Activated CD4-positive, alpha-beta T cell treated with anti-CD3 and anti-CD28 coated beads for 36 hours (primary cell): ENCODE measurements around the gene ZDHHC24. TPM values are rescaled to one million over a fixed set of nuclear protein-coding genes. Genes with fewer than 3 reads are reported as not detected.
"Not testable (repeated sequence)": the region's sequence is repeated elsewhere in the genome, so short reads cannot be mapped to it uniquely, and the experiment has no call there.

Experiments used
- ATAC-seq: fragments of 200-7000 bp; cut with Tn5 transposase; one replicate; pipeline ENCODE4 v1.10.0; 2021; ENCODE audit warnings: mild to moderate bottlenecking, moderate library complexity
- CTCF ChIA-PET: fragments of 350-600 bp; sonication (Branson Sonifier 250); formaldehyde crosslinking; loops from one replicate; lab custom pipeline; 2021; ENCODE audit warnings: antibody characterized with exemption; lab: Charles Lee
- POLR2A ChIA-PET: fragments of 350-600 bp; sonication (Branson Sonifier 250); formaldehyde crosslinking; loops from one replicate; lab custom pipeline; 2021; ENCODE audit warnings: antibody characterized with exemption, inconsistent platforms; lab: Charles Lee
- DNase-seq: peaks from one replicate; pipeline ENCODE4 v3.0.0-alpha.2; 2020
- H3K27ac Mint-ChIP-seq: one replicate; pipeline ENCODE4 v1.8.0; 2021; ENCODE audit warnings: mixed read lengths
- H3K27me3 Mint-ChIP-seq: one replicate; pipeline ENCODE4 v1.8.0; 2021; ENCODE audit warnings: mixed read lengths
- H3K36me3 Mint-ChIP-seq: one replicate; pipeline ENCODE4 v1.8.0; 2021; ENCODE audit warnings: low read depth, mixed read lengths
- H3K4me1 Mint-ChIP-seq: one replicate; pipeline ENCODE4 v1.8.0; 2021; ENCODE audit warnings: mixed read lengths
- H3K4me3 Mint-ChIP-seq: one replicate; pipeline ENCODE4 v1.8.0; 2021; ENCODE audit warnings: mild to moderate bottlenecking, moderate library complexity, mixed read lengths
- H3K9me3 Mint-ChIP-seq: one replicate; pipeline ENCODE4 v1.8.0; 2021; ENCODE audit warnings: low read depth, mixed read lengths
- intact Hi-C, 2 experiments: fragments of 100-400 bp; cut with DNase I in 1 of 2; cut with micrococcal nuclease in 1 of 2; formaldehyde crosslinking; loops; one replicate each; pipeline versions ENCODE4 v1.14.2 to v1.15.1; 2022 to 2024; cut with DNase I, micrococcal nuclease
- total RNA-seq, 2 experiments: library from RNA; stranded (reverse); gene quantifications; one replicate each; pipeline ENCODE4 v1.2.3, GENCODE V29; 2021

ZDHHC24 gene
- total RNA-seq, 2 experiments from 2014 or later: 9.7 to 11.3 TPM

DNA sequence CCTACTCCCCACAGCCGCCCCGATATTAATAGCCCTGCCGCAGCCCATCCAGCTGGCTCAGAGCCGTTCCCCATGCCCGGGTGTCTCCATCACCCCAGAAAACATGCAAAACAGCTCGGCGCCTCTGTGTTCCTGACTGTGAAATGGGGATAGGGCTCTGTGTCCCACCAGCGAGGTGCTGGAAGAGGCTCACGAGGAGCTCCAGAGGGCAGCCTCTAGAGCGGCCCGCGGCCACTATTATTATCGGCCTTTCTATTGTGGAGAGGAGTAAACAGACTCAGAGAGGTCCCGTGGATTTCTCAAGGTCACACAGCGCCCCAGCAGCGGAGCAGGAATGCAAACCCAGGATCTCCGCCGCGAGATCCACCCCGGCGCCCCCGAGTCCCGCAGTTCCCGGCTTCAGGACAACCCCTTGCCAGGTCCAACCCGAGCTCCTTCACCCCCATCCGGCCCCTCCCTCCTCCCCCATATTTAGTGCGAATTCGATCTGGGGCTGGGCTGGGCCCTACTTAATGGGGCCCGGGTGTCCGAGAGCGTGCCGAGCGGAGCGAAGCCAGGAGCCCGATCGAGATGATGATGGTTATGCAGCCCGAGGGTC, 619 bp upstream of the ZDHHC24 start, which contains the start of gene ACTN3:
Gene ACTN3 (plus strand): TSS at position 536 of the 598 bp plus-strand sequence. CDS start 35 bp downstream, at position 571.
- Mint-ChIP-seq H3K27ac (peak within 1 kb of the TSS; percentile 33), H3K9me3 (no peaks in the 10 kb centered on the region), H3K4me3 (peak within 1 kb of the TSS; percentile 76), H3K36me3 (peaks cover 3% of the 10 kb centered on the region), H3K27me3 (peaks cover 5% of the 10 kb centered on the region), H3K4me1 (peaks cover 20% of the 10 kb centered on the region)
- DNase-seq: peak; percentile 37
- CTCF ChIA-PET: interaction anchor here (0.6 to 1.5 kb wide), 11 partner anchors 9 to 1106 kb away, joined by 3 to 5 read pairs (median 3); partner anchors contain the start of genes CTSF, DPP3, RBM4 and RBM4B
- intact Hi-C loops: loop anchor here (1.0 to 2.0 kb wide), 15 partner anchors 33 to 572 kb away; partner anchors contain the start of genes RBM14 (in 2 of the 2), BBS1 (in 1 of the 2), CCDC87 (in 1 of the 2) and CCS (in 1 of the 2)
- POLR2A ChIA-PET: interaction anchor here (0.6 to 2.4 kb wide), 4 partner anchors 91 to 132 kb away, joined by 3 to 7 read pairs (median 4); no protein-coding TSS in a partner anchor
- ATAC-seq: peak; percentile 0

DNA sequence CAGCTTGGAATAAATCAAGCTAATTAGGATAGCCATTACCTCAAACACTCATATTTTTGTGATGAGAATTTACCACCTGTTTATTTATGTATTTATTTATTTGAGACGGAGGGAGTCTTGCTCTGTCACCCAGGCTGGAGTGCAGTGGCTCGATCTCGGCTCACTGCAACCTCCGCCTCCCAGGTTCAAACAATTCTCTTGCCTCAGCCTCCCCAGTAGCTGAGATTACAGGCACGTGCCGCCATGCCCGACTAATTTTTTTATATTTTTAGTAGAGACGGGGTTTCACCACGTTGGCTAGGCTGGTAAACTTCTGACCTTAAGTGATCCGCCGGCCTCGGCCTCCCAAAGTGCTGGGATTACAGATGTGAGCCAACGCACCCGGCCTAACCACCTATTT, 896 bp downstream of the ZDHHC24 start:
- Mint-ChIP-seq H3K4me1 (peaks cover 20% of the 10 kb centered on the region), H3K4me3 (peak overlapping the region; percentile 76)
- ATAC-seq, H3K27ac Mint-ChIP-seq, intact Hi-C loops, H3K27me3 Mint-ChIP-seq, DNase-seq, H3K36me3 Mint-ChIP-seq, H3K9me3 Mint-ChIP-seq: not testable (repeated sequence)
- CTCF ChIA-PET: interaction anchor here (0.6 to 1.2 kb wide), 4 partner anchors 8 to 134 kb away, joined by 3 read pairs; no protein-coding TSS in a partner anchor
- POLR2A ChIA-PET: interaction anchor here (2.4 kb wide), 1 partner anchor 134 kb away, joined by 7 read pairs; no protein-coding TSS in a partner anchor

- DNase-seq (peak; percentile 73), ATAC-seq (peak; percentile 24)
- Mint-ChIP-seq H3K27ac (peak overlapping the region; percentile 58), H3K9me3 (no peaks in the 10 kb centered on the region), H3K36me3 (peaks cover 4% of the 10 kb centered on the region), H3K4me1 (peaks cover 20% of the 10 kb centered on the region), H3K4me3 (peak overlapping the region; percentile 51), H3K27me3 (peaks cover under 1% of the 10 kb centered on the region)
- POLR2A ChIA-PET: no interaction called here
- intact Hi-C loops: no loop called here
- CTCF ChIA-PET: interaction anchor here (0.6 to 1.1 kb wide), 4 partner anchors 33 to 477 kb away, joined by 3 to 4 read pairs (median 3); partner anchors contain the start of gene BBS1
Measured at GRCh38 chr11:66543263-66544107, 2.4 kb downstream of the ZDHHC24 start.

GRCh38 chr11:66542362-66542761, 3.5 kb downstream of the ZDHHC24 start:
- Mint-ChIP-seq H3K27me3 (no peaks in the 10 kb centered on the region), H3K36me3 (peaks cover 4% of the 10 kb centered on the region), H3K9me3 (no peaks in the 10 kb centered on the region), H3K4me3 (no peak overlapping the region), H3K4me1 (peaks cover 20% of the 10 kb centered on the region), H3K27ac (no peak overlapping the region)
- POLR2A ChIA-PET: interaction anchor here (0.7 kb wide), 1 partner anchor 74 kb away, joined by 3 read pairs; the partner anchor contains the start of gene RBM14
- DNase-seq: no peak
- ATAC-seq: no peak
- CTCF ChIA-PET: interaction anchor here (0.6 to 1.1 kb wide), 2 partner anchors 133 to 152 kb away, joined by 3 read pairs; no protein-coding TSS in a partner anchor
- intact Hi-C loops: no loop called here

DNA sequence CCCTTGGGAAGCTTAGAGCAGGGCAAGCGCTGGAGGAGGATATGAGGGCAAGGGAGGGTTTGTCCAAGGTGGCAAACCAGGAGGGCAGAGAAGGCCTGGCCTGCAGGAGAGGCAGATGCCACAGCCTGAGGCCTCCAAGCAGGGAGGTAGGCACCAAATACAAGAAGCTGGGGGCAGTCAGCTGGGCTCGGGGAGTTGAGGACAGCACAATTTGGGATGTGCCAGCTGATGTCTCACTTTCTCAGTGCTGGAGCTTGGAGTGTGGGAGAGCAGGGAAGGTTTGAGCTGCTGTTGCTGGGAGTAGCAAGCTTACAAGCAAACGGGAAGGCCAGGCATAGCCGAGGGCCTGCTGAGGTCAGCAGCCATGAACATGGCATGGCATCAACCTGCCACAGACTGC, 4.0 kb downstream of the ZDHHC24 start:
- intact Hi-C loops: no loop called here
- CTCF ChIA-PET: interaction anchor here (0.7 to 1.1 kb wide), 2 partner anchors 133 to 136 kb away, joined by 3 read pairs; no protein-coding TSS in a partner anchor
- no peak overlapping the region for H3K27ac Mint-ChIP-seq
- H3K9me3 Mint-ChIP-seq: no peaks in the 10 kb centered on the region
- DNase-seq (no peak), ATAC-seq (no peak)
- peaks cover 20% of the 10 kb centered on the region for H3K4me1 Mint-ChIP-seq
- no peaks in the 10 kb centered on the region for H3K27me3 Mint-ChIP-seq
- peaks cover 4% of the 10 kb centered on the region for H3K36me3 Mint-ChIP-seq
- no peak overlapping the region for H3K4me3 Mint-ChIP-seq
- POLR2A ChIA-PET: interaction anchor here (0.7 kb wide), 1 partner anchor 74 kb away, joined by 3 read pairs; the partner anchor contains the start of gene RBM14

DNA sequence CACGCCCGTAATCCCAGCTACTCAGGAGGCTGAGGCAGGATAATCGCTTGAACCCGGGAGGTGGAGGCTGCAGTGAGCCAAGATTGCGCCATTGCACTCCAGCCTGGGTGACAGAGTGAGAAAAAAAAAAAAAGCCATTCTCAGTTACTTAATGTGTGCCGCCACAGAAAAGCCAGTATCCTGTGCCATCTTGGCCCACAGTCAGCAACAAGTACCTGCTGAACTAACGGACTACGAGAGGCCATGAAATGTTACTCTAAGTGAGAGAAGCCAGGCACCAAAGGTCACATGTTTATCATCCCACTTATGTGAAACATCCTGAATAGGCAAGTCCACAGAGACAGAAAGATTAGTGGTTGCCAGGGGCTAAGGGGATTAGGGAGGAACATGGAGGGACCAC, 5.2 kb downstream of the ZDHHC24 start:
- DNase-seq, H3K9me3 Mint-ChIP-seq, H3K27me3 Mint-ChIP-seq, H3K36me3 Mint-ChIP-seq, intact Hi-C loops, H3K27ac Mint-ChIP-seq, ATAC-seq, H3K4me3 Mint-ChIP-seq: not testable (repeated sequence)
- CTCF ChIA-PET: interaction anchor here (0.9 kb wide), 1 partner anchor 123 kb away, joined by 3 read pairs; no protein-coding TSS in a partner anchor
- peaks cover 15% of the 10 kb centered on the region for H3K4me1 Mint-ChIP-seq
- POLR2A ChIA-PET: interaction anchor here (0.7 kb wide), 1 partner anchor 120 kb away, joined by 6 read pairs; no protein-coding TSS in a partner anchor

DNA sequence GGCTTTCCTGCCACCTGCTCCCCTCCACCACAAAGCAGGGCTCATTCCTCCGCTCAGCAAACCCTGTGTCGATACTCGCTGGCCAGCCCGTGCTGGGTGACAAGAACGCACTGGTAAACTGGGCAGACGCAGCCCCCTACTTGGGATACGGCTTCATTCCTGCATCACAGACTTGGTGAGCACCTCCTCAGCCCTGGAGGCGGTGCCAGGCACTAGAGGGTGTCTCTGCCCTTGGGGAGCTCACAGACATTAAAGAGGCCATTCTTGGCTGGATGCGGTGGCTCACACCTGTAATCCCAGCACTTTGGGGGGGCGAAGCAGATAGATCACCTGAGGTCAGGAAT, 6.0 kb downstream of the ZDHHC24 start:
- Mint-ChIP-seq H3K27ac (no peak overlapping the region), H3K36me3 (peaks cover 8% of the 10 kb centered on the region), H3K4me3 (no peak overlapping the region), H3K9me3 (no peaks in the 10 kb centered on the region), H3K27me3 (no peaks in the 10 kb centered on the region), H3K4me1 (peaks cover 12% of the 10 kb centered on the region)
- no peak for ATAC-seq
- intact Hi-C loops: no loop called here
- DNase-seq: no peak
- POLR2A ChIA-PET: interaction anchor here (0.7 kb wide), 1 partner anchor 120 kb away, joined by 6 read pairs; no protein-coding TSS in a partner anchor
- CTCF ChIA-PET: no interaction called here

- Mint-ChIP-seq H3K4me1 (peaks cover 10% of the 10 kb centered on the region), H3K4me3 (no peak overlapping the region), H3K27ac (no peak overlapping the region), H3K36me3 (peaks cover 8% of the 10 kb centered on the region), H3K9me3 (no peaks in the 10 kb centered on the region), H3K27me3 (no peaks in the 10 kb centered on the region)
- no peak for DNase-seq
- POLR2A ChIA-PET: no interaction called here
- no peak for ATAC-seq
- intact Hi-C loops: no loop called here
- CTCF ChIA-PET: interaction anchor here (0.8 kb wide), 1 partner anchor 122 kb away, joined by 3 read pairs; no protein-coding TSS in a partner anchor
Measured at GRCh38 chr11:66539170-66539869, 6.5 kb downstream of the ZDHHC24 start.

- ChIA-PET CTCF (interaction anchor here (1.6 to 1.8 kb wide), 2 partner anchors 45 to 144 kb away, joined by 4 to 5 read pairs; no protein-coding TSS in a partner anchor), POLR2A (no interaction called here)
- H3K9me3 Mint-ChIP-seq: no peaks in the 10 kb centered on the region
Measured at GRCh38 chr11:66532784-66533183, 13.1 kb downstream of the ZDHHC24 start.

DNA sequence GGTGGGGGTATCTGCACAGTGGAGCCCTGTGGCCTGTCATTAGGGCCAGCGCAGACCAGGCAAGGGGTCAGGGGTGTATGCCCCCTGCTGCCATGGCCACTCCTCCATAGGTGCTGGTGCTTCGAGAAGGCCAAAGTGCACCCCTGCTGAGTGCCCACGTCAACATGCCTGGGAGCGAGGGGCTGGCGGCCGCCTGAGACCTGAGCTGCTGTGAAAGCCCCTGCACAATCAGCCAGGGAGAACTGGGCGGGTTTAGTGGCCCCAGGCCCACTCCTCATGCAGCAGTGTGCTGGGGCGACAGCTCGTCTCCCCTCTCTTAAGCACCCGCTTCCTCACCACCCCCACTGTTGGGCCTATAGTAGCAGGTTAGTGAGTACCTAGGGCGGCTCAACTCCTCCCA, 14.0 kb downstream of the ZDHHC24 start:
- ChIA-PET POLR2A (no interaction called here), CTCF (interaction anchor here (0.5 kb wide), 1 partner anchor 420 kb away, joined by 3 read pairs; no protein-coding TSS in a partner anchor)
- H3K27ac Mint-ChIP-seq: no peak overlapping the region
- no peaks in the 10 kb centered on the region for H3K9me3 Mint-ChIP-seq
- intact Hi-C loops: no loop called here
- no peaks in the 10 kb centered on the region for H3K4me1 Mint-ChIP-seq
- no peak for DNase-seq
- H3K27me3 Mint-ChIP-seq: no peaks in the 10 kb centered on the region
- no peak overlapping the region for H3K4me3 Mint-ChIP-seq
- peaks cover 12% of the 10 kb centered on the region for H3K36me3 Mint-ChIP-seq
- ATAC-seq: no peak

More at GRCh38 chr11:66532784-66533183, 13.1 kb downstream of the ZDHHC24 start:
- no peak for DNase-seq
- Mint-ChIP-seq H3K4me3 (no peak overlapping the region), H3K27ac (no peak overlapping the region), H3K4me1 (no peaks in the 10 kb centered on the region), H3K27me3 (no peaks in the 10 kb centered on the region), H3K36me3 (peaks cover 12% of the 10 kb centered on the region)
- ATAC-seq: no peak
- intact Hi-C loops: no loop called here
